ENCODE results near the gene SMURF2. TPM values are rescaled to one million over a fixed set of nuclear protein-coding genes. Genes with fewer than 3 reads are reported as not detected.

Gene SMURF2
- total and polyA plus RNA-seq, 9 of the 15 experiments (the other 6 are each of a cell fraction or from before 2014, with no cell fraction given), result 3.8 to 22.0 (median 14.8) TPM

DNA sequence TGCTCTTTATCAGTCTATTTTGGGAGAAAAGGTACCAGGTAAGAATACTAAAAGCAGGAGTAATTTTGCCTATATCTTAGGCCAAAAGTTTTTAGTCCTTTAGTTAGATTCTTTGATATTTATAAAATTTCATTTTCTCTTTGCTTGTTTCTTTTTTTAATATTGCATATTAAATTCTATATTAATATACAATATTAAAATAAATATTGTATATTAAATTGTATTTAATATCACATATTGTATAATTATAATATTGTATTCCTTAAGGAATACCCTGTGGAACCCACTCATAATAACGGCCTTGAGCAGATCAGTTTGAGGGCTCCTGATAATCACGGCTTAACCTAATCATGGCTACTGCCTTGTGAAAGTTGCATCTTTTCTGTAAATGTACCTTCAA is 153.4 kb downstream of the SMURF2 start:
- peak overlapping the region in 1 of 2 experiments; percentile 98; a peak in 1 of 4 replicates for H3K9ac ChIP-seq (ENCODE audit: insufficient read depth in 1 of 2, low read depth in 2 of 2, low read length in 2 of 2)
- intact Hi-C loops (cut with micrococcal nuclease), result loop anchor here (5.0 to 10.0 kb wide), 2 partner anchors 89 to 226 kb away; no protein-coding TSS in a partner anchor
- TF ChIP-seq ZNF717 (CRISPR knock-in tag; IDR thresholded peaks at IDR 0.05) (no peak), HSF4 (CRISPR knock-in tag; IDR thresholded peaks at IDR 0.05; ENCODE audit: borderline replicate concordance) (no peak), BRD9 (IDR thresholded peaks at IDR 0.05; ENCODE audit: low read depth, partially characterized antibody) (no peak), ZNF3 (CRISPR knock-in tag; IDR thresholded peaks at IDR 0.05) (no peak)

GRCh38 chr17:64507413-64507782 is 154.7 kb downstream of the SMURF2 start:
- peak overlapping the region; percentile 98 for H3K4me2 ChIP-seq (ENCODE audit: insufficient read depth, low read length)
- BruUV-seq (replicated peaks), result no TSS peak
- no peaks in the 10 kb centered on the region for H3K9me3 ChIP-seq (replicated peaks; ENCODE audit: control insufficient read depth, insufficient read depth, low read depth, low read length)
- ATAC-seq (peak; percentile 54), DNase-seq (ENCODE audit: extremely low read depth in 1 of 4, low spot score in 3 of 4) (peak in 3 of 4 experiments; percentile 27 to 73 (median 47)), FAIRE-seq (peak; percentile 32)
- H3K27ac ChIP-seq (ENCODE audit: extremely low read depth, low read depth, low read length), result peak overlapping the region; percentile 97
- H2AFZ ChIP-seq (ENCODE audit: low read depth, low read length), result peak overlapping the region; percentile 82
- peaks cover 73% of the 10 kb centered on the region for H3K36me3 ChIP-seq (ENCODE audit: control insufficient read depth, insufficient read depth, low read length)
- peak overlapping the region; percentile 98 to 99 for H3K9ac ChIP-seq (ENCODE audit: insufficient read depth in 1 of 2, low read depth in 2 of 2, low read length in 2 of 2)
- H3K4me1 ChIP-seq (replicated peaks in 1 of 2; ENCODE audit: control insufficient read depth in 2 of 2, insufficient read depth in 2 of 2, low read length in 2 of 2), result peaks cover 6 to 13% of the 10 kb centered on the region in 2 experiments; a peak in 3 of 5 replicates
- peaks cover 79% of the 10 kb centered on the region for H3K79me2 ChIP-seq (ENCODE audit: control insufficient read depth, insufficient read depth, low read length)
- H4K20me1 ChIP-seq (replicated peaks; ENCODE audit: control insufficient read depth, insufficient read depth, low read length), result peaks cover 23% of the 10 kb centered on the region
- peak overlapping the region; percentile 77 for H3K4me3 ChIP-seq
- no peaks in the 10 kb centered on the region for H3K9me1 ChIP-seq (ENCODE audit: control insufficient read depth, insufficient read depth, low read length)
- ChIA-PET CTCF (ENCODE audit: low intra/inter-chr PET ratio) (interaction anchor here (0.9 to 1.2 kb wide), 3 partner anchors 15 to 95 kb away, joined by 3 read pairs; no protein-coding TSS in a partner anchor), POLR2A (interaction anchor here (0.8 to 5.2 kb wide), 17 partner anchors 8 to 230 kb away, joined by 3 to 114 read pairs (median 7); partner anchors contain the start of gene POLG2)
- WGBS (ENCODE audit: insufficient coverage, low coverage, missing lambda C conversion rate), result under 1% methylated on average over 13 of the region's 13 CpGs
- no peaks in the 10 kb centered on the region for H3K27me3 ChIP-seq (ENCODE audit: control insufficient read depth in 2 of 2, insufficient read depth in 2 of 2, low read length in 2 of 2)
- intact Hi-C loops (cut with micrococcal nuclease) (loop anchor here (5.0 to 10.0 kb wide), 2 partner anchors 90 to 227 kb away; no protein-coding TSS in a partner anchor), in situ Hi-C loops (cut with MboI) (no loop called here)
- TF ChIP-seq ZNF583 (CRISPR knock-in tag; IDR thresholded peaks at IDR 0.05) (no peak), RB1 (IDR thresholded peaks at IDR 0.05; ENCODE audit: low read depth) (0 out of 2 replicates have a peak, but pooled peaks have one; percentile 21), ZNF12 (CRISPR knock-in tag; IDR thresholded peaks at IDR 0.05) (0 out of 2 replicates have a peak, but pooled peaks have one; percentile 3), CTCF (IDR thresholded peaks at IDR 0.05 in 2 of 3, conservative IDR thresholded peaks at IDR 0.05 in 1 of 3; ENCODE audit: insufficient read depth in 2 of 3, low read depth in 1 of 3, low read length in 3 of 3) (peak; percentile 48 to 63 (median 60); a peak in 4 of 6 replicates)
- TF ChIP-seq, protein P1, sequence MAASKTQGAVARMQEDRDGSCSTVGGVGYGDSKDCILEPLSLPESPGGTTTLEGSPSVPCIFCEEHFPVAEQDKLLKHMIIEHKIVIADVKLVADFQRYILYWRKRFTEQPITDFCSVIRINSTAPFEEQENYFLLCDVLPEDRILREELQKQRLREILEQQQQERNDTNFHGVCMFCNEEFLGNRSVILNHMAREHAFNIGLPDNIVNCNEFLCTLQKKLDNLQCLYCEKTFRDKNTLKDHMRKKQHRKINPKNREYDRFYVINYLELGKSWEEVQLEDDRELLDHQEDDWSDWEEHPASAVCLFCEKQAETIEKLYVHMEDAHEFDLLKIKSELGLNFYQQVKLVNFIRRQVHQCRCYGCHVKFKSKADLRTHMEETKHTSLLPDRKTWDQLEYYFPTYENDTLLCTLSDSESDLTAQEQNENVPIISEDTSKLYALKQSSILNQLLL (CRISPR knock-in tag; IDR thresholded peaks at IDR 0.05; ENCODE audit: borderline replicate concordance), result no peak

More for the DNA sequence above, 153.4 kb downstream of the SMURF2 start:
- H3K27ac ChIP-seq (ENCODE audit: extremely low read depth, low read depth, low read length), result no peak overlapping the region
- CTCF ChIA-PET (ENCODE audit: low intra/inter-chr PET ratio), result interaction anchor here (1.2 kb wide), 1 partner anchor 16 kb away, joined by 3 read pairs; no protein-coding TSS in a partner anchor
- no TSS peak for BruUV-seq (replicated peaks)
- no peak for FAIRE-seq
- no peaks in the 10 kb centered on the region for H3K9me3 ChIP-seq (replicated peaks; ENCODE audit: control insufficient read depth, insufficient read depth, low read depth, low read length)
- peaks cover 23% of the 10 kb centered on the region for H4K20me1 ChIP-seq (replicated peaks; ENCODE audit: control insufficient read depth, insufficient read depth, low read length)
- H3K36me3 ChIP-seq (ENCODE audit: control insufficient read depth, insufficient read depth, low read length), result peaks cover 73% of the 10 kb centered on the region
- no peak overlapping the region for H2AFZ ChIP-seq (ENCODE audit: low read depth, low read length)
- in situ Hi-C loops (cut with MboI), result no loop called here
- H3K9me1 ChIP-seq (ENCODE audit: control insufficient read depth, insufficient read depth, low read length), result no peaks in the 10 kb centered on the region
- WGBS (ENCODE audit: insufficient coverage, low coverage, missing lambda C conversion rate), result 86% methylated on average over 2 of the region's 2 CpGs
- no peak for ATAC-seq
- peak overlapping the region; percentile 98; the same call in 1 of the 2 replicates for H3K4me2 ChIP-seq (ENCODE audit: insufficient read depth, low read length)
- H3K27me3 ChIP-seq (ENCODE audit: control insufficient read depth in 2 of 2, insufficient read depth in 2 of 2, low read length in 2 of 2), result no peaks in the 10 kb centered on the region
- H3K4me1 ChIP-seq (replicated peaks in 1 of 2; ENCODE audit: control insufficient read depth in 2 of 2, insufficient read depth in 2 of 2, low read length in 2 of 2), result peaks cover 6 to 13% of the 10 kb centered on the region in 2 experiments; a peak in 3 of 5 replicates
- H3K4me3 ChIP-seq, result peak overlapping the region; percentile 77; the same call in 1 of the 2 replicates
- no peak for DNase-seq (ENCODE audit: extremely low read depth in 1 of 4, low spot score in 3 of 4)
- POLR2A ChIA-PET, result no interaction called here
- H3K79me2 ChIP-seq (ENCODE audit: control insufficient read depth, insufficient read depth, low read length), result peaks cover 78% of the 10 kb centered on the region

Data from K562 (cell line).